HFF-Myc (cell line): ENCODE data around the gene PLCB1.
A peak's percentile ranks its signal among the peaks of the same experiment; 100 is the strongest.

Experiments
- DNase-seq: peaks from one replicate; pipeline ENCODE4 v3.0.0-alpha.2; 2011; ENCODE audit warnings: low read depth; ENCODE audit errors: extremely low read depth
- H3K4me3 ChIP-seq: replicated peaks from 2 replicates; pipeline ENCODE4 v1.5.1; 2011; ENCODE audit warnings: low read depth, mild to moderate bottlenecking, control low read depth, low read length
- TF ChIP-seq, protein P1 (sequence below): IDR thresholded peaks from 2 replicates; pipeline ENCODE4 v1.5.1; 2012; ENCODE audit warnings: mild to moderate bottlenecking, low read depth, low read length, control low read depth; ENCODE audit errors: missing control alignments

Gene PLCB1

DNA sequence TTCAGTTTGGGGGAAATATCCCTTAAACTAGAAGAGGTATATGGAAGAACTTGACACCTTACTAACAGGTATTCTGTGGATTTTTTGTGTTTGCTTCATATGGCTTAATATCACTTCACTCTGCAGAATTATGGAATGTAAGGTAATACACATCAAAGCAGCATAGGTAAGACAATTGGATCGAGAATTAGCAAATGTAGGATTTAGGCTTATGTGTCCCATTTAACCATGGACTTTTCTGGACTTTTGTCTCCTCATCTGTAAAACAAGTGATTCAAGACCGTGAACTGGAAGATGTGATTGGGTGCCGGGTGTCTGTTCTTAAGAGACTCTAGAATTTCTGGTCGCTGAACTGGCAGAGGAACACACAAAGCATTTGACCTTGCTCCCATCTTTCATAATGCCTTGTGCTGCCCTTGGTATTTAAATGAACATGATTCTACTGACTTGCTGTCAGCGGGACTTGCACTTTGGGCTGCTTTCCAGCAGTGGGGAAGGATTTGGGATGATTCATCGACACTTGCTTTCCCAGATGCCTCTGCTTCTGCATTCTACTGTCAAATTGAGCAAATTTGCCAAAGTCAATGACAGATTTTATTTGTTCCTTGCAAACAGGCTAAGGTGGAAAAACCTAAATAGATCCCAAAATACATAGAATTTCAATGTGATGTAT lies 199.8 kb downstream of the PLCB1 start:
- TF ChIP-seq, protein P1, sequence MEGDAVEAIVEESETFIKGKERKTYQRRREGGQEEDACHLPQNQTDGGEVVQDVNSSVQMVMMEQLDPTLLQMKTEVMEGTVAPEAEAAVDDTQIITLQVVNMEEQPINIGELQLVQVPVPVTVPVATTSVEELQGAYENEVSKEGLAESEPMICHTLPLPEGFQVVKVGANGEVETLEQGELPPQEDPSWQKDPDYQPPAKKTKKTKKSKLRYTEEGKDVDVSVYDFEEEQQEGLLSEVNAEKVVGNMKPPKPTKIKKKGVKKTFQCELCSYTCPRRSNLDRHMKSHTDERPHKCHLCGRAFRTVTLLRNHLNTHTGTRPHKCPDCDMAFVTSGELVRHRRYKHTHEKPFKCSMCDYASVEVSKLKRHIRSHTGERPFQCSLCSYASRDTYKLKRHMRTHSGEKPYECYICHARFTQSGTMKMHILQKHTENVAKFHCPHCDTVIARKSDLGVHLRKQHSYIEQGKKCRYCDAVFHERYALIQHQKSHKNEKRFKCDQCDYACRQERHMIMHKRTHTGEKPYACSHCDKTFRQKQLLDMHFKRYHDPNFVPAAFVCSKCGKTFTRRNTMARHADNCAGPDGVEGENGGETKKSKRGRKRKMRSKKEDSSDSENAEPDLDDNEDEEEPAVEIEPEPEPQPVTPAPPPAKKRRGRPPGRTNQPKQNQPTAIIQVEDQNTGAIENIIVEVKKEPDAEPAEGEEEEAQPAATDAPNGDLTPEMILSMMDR: no peak
- no peak overlapping the region for H3K4me3 ChIP-seq
- DNase-seq: peak; percentile 30

DNA sequence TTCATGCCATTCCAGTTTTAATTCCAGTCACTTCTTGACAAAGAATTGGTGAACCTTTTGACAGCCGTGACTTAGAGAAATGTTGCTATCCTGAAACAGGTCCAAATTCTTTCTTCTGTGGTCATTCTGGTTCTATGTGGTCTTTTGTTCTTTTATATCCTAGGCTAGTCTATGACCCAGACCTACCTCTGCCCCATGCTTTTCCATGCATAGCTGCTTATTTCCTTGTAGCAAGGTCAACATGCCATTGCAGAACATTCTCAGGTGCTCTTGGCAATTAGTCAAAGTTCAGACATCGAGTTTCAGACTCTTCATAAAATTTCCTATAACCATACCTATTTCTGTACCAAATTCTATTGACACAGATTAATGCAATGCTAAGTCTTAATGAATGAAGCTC lies 202.6 kb downstream of the PLCB1 start:
- no peak for DNase-seq
- TF ChIP-seq, protein P1: no peak
- H3K4me3 ChIP-seq: no peak overlapping the region

DNA sequence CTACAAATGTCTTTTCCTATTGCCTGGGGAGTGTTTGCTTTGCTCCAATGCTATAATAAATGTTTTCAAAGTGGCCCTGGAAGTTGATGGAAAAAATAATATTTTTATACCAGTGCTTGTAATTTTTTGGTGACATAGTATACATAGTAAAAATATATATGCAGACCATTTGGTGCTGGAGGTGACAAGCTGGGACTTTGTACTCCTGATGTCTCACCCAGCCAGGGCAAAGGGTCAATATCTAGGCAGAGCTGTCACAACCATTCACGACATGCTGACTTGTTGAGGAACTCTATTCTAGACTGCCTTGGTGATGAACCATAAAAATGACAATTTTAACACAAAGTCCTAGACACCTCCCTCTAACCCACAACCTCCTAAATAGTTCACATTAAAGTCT lies 203.0 kb downstream of the PLCB1 start:
- DNase-seq: no peak
- TF ChIP-seq, protein P1: no peak
- H3K4me3 ChIP-seq: no peak overlapping the region

DNA sequence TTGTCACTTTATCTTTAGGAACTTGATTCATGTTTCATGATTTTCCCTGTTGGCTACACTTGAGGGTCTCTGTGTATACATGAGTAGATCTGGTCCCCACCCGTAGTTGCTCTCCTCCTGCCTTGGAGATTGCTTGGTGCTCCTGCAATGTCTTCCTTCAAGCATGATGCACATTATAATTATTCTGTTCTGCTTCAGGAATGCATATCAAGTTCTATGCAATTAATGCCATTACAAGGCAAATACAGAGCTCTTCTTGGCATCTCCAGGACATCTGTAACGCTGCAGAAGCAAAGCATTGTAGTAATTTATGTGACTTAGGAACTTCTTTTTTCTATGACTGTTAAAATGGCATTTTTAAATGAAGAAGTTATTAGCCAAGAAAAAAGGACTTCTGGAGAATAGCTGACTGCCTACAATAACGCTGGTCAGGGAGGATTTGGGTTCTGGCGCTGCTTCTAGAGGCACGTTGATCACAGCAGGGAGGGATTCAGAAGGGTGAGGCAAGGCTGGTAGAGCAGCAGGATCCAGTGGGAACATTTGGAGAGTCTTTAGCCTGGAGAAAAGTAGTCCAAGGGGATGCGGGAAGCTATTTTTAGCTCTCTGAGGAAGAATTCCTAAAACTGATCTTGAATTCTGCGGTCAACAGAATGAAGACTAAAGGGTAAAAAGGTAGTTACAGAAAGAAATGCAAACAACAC lies 203.6 kb downstream of the PLCB1 start:
- DNase-seq: no peak
- no peak overlapping the region for H3K4me3 ChIP-seq
- TF ChIP-seq, protein P1: no peak

DNA sequence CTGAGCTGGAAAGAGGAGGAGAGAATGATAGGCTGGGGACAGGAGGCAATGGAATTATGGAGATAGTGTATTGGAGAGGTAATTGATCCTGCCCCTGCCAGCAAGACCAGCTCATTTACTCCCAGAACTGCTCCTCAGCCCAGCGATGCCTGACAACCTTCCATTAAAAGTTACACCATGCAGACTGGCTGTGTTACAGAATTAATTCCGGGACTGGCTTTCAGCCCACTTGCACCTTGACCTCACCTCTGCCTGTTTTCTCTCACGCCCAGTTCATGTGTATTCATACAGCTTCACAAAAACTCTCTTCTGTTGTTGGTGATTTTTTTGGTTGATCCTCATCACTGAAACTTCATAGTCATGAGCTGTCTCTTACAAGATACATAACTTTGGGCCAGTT lies 207.3 kb downstream of the PLCB1 start:
- TF ChIP-seq, protein P1: no peak
- no peak for DNase-seq
- H3K4me3 ChIP-seq: no peak overlapping the region

DNA sequence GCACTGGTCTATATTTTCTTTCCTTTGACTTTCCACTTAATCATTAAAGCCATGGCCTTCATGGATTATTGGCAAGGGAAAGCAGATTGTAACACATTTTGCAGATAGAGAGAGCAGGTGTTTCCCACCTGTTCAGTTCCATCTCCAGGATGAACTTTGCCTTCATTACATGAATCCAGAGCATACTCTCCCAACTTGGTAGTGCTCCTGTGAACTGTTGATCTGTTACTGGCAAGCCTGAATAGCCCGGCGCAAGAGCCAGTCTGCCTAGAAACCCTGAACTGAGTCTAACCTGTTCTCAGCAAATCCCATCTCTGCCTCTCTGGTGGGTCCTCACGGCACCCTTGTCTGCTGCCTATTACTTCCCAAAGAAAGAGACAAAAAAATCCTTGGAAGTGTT lies 210.3 kb downstream of the PLCB1 start:
- no peak for DNase-seq
- TF ChIP-seq, protein P1: no peak

DNA sequence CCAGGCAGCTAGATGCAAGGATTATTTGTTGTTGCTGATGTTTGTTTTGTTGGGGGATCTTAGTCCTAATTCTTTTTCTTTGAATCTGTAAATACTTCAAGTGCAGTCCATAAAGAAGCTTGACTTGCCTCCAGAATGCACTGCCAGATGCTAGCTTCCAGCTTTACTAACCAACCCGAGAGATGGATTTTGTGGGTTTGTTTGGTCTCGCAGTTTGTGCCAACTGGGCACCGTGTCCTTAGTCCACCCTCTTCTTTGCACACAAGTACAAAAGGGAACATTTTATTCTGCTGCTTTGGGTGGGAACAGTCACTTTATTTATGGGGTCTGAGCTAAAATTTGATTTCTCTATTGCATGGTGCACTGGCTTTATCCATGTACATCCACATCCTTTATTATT lies 212.0 kb downstream of the PLCB1 start:
- no peak overlapping the region for H3K4me3 ChIP-seq
- TF ChIP-seq, protein P1: no peak
- DNase-seq: no peak

More for the DNA sequence above, 210.3 kb downstream of the PLCB1 start:
- no peak overlapping the region for H3K4me3 ChIP-seq
